ENCODE data around the gene POU3F4. TPM values are rescaled to one million over a fixed set of nuclear protein-coding genes. Genes with fewer than 3 reads are reported as not detected.
A peak's percentile ranks its signal among the peaks of the same experiment; 100 is the strongest.

The POU3F4 gene
- total RNA-seq, result not detected

DNA sequence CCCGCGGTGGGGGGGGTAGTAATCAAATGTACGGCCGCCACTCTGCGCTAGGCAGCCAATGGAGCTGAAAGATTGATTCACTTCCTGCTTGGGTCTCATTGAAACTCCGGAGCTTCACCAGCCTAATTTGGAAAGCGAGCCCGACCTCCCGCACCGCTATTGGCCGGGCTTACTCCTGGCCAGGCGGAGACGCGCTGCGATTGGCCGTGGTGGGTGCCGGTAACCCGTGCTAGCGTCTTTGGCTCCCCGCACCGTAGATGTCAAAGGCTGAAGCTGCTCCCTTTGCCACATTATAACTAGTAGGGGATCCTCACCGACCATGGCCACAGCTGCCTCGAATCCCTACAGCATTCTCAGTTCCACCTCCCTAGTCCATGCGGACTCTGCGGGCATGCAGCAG lies at the start of gene POU3F4:
TSS of gene POU3F4 (plus strand) at position 285 of the 400 bp plus-strand sequence. CDS start at position 320, 35 bp downstream.
- intact Hi-C loops (cut with DNase I), result no loop called here
- ATAC-seq, result peak; percentile 10
- no peak for DNase-seq (ENCODE audit: low spot score)

DNA sequence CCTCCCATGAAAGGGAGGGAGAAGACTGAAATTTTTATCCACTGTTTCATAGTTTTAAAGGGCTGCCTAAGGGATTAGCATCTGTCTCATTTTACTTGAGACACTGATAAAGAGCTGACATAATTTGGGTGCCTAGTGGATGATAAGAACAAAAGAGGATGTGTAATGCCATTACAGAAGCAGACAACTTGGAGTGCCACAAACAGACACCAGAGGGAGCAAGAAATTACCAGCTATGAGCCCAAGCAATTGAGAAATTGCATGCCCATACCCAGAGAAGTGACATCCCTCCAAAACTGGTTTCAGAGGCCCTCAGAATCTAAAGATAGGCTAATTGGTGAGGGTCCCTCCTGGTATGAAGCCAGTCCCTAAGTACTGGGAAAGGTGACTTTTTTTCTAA lies 38.5 kb upstream of the POU3F4 start:
- no peak for ATAC-seq
- DNase-seq (ENCODE audit: low spot score), result no peak

DNA sequence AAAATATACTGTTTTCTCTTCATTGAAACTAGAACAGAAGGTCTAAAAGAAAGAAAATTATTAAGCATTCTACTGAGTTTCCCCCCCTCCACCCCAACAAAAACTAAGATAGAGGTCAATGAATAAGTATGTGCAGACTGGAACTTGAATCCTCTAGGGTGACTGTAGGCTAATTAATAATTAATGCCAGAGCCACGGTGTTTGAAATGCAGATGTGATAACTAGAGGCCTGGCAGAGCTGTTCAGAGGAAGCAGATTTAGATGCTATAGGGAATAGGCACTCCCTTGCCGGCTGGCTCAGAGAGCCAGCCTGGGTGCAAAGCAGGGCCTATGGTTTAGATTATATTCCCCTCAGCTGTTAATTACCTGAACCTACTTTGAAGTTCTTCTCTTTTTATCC lies 12.2 kb upstream of the POU3F4 start:
- ATAC-seq (no peak), DNase-seq (ENCODE audit: low spot score) (no peak)
- intact Hi-C loops (cut with DNase I), result no loop called here

More for the DNA sequence above, 38.5 kb upstream of the POU3F4 start:
- intact Hi-C loops (cut with DNase I), result no loop called here

DNA sequence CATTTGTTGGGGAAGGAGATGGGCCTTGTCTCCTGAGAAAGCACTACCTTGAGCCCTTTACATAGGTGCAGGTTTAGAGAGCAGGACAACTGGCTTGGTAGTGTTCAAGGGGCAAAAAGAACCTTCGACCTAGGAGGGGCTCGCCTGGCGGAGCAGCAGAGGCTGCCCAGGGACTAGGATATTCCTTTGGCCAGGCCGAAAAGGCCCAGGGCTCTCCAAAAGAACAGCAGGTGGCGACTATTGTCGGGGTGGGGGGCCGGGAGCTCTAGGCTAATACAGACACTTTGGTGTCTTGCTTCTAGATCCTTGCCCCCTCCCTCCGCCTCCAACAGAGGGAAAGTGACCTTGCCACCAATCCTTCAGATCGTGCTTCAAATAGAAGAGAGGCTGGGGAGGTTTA lies 7.1 kb upstream of the POU3F4 start:
- ATAC-seq (no peak), DNase-seq (ENCODE audit: low spot score) (no peak)
- intact Hi-C loops (cut with DNase I), result no loop called here

DNA sequence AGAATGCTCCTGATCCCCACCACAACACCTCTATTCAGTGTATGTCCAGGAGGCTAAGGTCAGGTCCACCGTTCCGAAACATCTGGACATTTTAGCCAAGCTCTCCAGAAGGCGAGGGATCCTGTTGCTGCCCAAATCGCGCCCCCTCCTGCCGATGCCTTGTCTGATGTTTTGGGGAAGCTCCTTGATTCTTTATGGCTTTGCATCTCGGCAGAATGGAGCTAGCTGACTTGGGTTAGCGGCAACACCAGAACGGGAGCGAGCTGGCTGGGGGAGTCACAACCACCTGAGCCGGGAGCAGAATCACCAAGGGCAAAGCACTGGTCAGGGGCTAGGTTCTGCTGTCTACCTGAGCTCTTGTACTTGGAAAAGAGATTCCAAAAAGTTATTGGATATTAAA lies 6.6 kb upstream of the POU3F4 start:
- no peak for ATAC-seq
- intact Hi-C loops (cut with DNase I), result no loop called here
- DNase-seq (ENCODE audit: low spot score), result no peak

DNA sequence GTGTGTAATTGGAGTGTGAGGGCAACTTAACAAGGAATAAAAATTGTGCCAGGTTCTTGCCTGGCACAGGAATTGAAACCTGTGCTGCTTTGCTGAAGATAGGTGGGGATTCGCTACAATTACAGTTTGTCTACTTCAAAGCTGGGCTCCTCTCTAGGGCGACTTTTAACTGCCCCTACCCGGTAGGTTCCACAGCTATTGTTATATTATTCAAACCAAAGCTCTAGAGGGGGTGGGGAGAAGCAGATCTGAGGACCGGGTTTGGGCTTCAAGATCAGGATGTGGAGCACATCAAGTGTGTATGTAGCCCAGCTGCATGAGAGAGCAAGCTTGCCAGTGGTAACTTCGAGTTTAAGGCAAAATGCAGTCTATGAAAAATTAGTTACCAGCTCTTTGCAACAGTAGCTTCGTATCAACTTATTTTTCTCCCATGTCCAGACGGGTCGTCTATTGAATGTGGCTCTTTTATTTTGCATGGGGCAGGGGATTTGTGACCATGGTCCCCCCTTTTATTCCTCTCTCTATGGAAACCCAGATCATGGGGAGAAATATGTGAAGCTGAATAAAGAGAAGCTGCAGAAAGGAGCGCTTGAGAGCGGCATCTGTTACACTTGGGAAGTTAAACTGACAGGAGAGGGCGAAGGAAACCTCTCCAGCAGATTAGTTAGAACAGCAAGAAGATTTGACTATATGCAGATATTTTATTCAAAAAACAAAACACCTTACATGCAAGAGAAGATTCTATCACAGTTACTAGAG lies 3.2 kb upstream of the POU3F4 start:
- ATAC-seq, result no peak
- DNase-seq (ENCODE audit: low spot score), result no peak
- intact Hi-C loops (cut with DNase I), result no loop called here

DNA sequence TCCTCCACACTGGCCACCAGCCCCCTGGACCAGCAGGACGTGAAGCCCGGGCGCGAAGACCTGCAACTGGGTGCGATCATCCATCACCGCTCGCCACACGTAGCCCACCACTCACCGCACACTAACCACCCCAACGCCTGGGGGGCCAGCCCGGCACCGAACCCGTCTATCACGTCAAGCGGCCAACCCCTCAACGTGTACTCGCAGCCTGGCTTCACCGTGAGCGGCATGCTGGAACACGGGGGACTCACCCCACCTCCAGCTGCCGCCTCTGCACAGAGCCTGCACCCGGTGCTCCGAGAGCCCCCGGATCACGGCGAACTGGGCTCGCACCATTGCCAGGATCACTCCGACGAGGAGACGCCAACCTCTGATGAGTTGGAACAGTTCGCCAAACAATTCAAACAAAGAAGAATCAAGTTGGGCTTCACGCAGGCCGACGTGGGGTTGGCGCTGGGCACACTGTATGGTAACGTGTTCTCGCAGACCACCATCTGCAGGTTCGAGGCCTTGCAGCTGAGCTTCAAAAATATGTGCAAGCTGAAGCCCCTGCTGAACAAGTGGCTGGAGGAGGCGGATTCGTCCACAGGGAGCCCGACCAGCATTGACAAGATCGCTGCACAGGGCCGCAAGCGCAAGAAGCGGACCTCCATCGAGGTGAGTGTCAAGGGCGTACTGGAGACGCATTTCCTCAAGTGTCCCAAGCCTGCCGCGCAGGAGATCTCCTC lies 600 bp downstream of the POU3F4 start:
- intact Hi-C loops (cut with DNase I), result no loop called here
- DNase-seq (ENCODE audit: low spot score), result no peak

DNA sequence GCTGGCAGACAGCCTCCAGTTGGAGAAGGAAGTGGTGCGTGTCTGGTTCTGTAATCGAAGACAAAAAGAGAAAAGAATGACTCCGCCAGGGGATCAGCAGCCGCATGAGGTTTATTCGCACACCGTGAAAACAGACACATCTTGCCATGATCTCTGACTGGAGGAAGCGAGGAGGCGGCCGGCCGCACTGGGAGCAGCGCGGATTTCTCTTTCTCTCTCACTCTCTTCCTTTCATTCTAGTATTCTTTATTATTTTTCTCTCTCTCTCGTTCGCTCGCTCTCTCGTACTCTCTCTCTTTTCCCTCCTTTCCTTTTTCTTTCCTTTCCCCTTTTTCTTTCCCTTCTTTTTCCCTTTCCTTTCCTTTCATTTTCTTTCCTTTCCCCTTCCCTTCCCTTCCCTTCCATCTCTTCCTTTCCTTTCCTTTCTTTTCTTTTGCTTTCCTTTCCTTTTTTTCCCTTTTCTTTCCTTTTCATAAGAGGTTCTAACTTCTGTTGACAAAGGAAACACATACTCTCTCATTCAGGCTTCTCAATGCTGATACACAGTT lies 1.2 kb downstream of the POU3F4 start:
- no peak for DNase-seq (ENCODE audit: low spot score)
- intact Hi-C loops (cut with DNase I), result no loop called here

More for the DNA sequence above, 600 bp downstream of the POU3F4 start:
- peak; percentile 13 for ATAC-seq

DNA sequence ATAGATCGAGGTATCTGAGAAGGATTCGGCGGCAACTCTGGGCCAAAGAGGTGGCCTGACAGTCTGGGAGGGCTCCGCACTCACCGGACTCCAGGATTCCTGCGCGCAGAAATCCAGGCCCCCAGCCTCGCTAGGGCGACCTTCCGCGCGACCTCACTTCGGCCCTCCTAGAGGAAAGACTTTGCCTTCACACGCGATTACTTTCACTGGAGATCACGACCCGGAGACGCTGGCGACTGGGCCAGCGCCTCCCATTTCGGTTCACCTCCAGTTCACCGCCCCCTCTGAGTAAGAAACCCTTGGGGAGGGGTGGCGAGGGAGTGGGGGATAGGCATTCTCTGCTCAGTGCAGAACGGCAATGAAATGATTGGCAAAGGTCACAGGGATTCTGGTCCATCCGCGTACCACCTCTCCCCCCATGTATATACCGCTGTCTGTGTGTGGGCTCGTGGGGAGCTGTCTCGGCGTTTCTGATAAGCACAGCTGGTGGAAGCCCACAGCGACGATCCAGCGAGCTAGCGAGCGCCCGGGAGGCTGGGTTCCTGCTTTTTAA lies 2.5 kb downstream of the POU3F4 start:
- intact Hi-C loops (cut with DNase I), result no loop called here
- no peak for ATAC-seq
- no peak for DNase-seq (ENCODE audit: low spot score)

More for the DNA sequence above, 1.2 kb downstream of the POU3F4 start:
- ATAC-seq, result no peak

DNA sequence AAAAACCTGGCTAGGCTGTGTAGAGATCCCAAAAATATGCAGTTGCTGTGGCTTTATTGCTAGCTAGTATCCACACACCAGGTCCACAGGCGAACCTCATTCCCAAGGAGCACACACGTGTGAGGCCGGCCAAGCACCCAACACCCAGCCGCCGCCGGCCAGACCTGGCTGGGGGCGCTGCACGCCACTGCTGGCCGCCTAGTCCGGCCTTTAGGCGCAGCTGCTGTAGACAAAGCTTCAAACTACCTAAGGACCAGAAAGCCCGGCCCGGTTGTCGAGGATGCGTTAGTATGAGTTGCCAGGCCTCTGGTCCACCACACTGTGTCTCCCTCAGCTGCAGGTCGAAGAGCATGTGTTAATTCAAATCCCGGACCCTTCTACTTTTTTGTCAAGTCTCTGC lies 3.1 kb downstream of the POU3F4 start:
- ATAC-seq (no peak), DNase-seq (ENCODE audit: low spot score) (no peak)
- intact Hi-C loops (cut with DNase I), result no loop called here

DNA sequence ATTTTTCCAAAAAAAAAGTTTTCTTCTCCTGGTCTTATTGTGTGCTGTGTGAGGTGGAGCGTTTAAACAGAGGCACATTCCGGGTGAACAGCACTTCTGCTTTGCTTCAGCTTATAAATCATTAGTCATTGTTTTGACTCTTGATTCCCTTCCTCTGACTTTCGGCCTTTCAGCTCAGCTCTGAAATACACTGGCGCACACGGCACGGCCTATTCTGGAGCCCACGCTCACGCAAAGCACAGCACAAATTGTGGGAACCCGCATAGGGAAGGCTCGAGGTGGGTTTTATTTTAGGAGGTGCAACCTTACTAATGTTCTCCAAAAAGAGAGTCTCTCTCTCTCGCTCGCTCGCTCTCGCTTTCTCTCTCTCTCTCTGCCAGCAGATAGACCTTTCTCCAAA lies 4.0 kb downstream of the POU3F4 start:
- DNase-seq (ENCODE audit: low spot score), result no peak
- intact Hi-C loops (cut with DNase I), result no loop called here
- ATAC-seq, result no peak

DNA sequence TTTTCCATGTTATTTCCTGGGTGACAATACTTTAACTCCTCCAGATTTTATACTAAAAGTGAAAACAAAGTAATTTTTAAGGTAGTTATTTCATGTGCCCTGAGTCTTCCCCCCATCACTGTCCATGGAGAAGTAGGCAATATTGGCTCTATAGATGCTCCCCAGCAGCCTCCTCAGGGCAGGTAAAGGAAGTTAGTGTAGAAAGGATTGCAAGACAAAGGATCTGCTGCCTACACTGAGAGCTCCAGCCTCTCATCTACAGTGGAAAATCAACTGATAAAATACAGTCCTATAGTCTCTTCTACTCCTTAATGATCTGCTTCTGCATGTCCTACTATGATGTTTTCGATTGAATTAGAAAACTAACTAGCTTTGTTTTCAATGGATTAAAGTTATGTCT lies 8.5 kb downstream of the POU3F4 start:
- ATAC-seq (no peak), DNase-seq (ENCODE audit: low spot score) (no peak)
- intact Hi-C loops (cut with DNase I), result no loop called here

DNA sequence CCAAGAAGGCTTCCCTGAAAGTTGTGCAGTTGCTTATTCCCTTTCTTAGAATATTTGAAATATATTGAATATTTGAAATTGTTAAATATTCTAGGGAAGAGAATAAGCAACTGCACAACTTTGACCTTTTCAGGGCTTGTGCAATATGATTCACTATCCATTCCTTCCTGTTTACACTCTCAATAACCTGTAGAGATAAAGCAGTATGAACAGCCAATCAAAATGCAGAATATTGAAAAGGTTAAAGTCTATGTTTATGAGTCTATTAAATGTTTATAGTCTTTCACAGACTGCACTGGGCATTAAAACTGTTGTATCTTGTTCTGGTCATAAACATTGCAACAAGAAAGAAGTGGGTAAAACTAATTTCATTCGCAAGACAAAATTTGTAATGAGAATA lies 13.8 kb downstream of the POU3F4 start:
- intact Hi-C loops (cut with DNase I), result no loop called here
- no peak for ATAC-seq
- no peak for DNase-seq (ENCODE audit: low spot score)

DNA sequence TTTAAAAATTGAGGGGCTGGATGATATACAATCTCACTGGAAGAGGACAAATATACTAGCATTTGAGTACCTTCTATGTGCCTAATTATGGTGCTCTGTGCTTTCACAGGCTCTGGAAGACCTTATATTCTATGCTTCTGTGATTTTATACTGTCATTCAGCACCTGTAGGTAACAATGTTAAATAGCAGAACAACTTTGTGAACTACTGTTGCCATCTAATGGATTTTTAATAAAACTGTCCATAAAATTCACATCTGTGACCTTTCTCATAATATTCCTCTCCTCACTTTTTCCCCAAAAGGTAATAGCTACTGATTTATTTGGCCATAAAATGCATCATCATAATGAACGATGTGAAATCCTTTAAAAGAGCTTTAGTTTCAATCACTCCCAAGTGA lies 21.9 kb downstream of the POU3F4 start:
- ATAC-seq (no peak), DNase-seq (ENCODE audit: low spot score) (no peak)
- intact Hi-C loops (cut with DNase I), result no loop called here

DNA sequence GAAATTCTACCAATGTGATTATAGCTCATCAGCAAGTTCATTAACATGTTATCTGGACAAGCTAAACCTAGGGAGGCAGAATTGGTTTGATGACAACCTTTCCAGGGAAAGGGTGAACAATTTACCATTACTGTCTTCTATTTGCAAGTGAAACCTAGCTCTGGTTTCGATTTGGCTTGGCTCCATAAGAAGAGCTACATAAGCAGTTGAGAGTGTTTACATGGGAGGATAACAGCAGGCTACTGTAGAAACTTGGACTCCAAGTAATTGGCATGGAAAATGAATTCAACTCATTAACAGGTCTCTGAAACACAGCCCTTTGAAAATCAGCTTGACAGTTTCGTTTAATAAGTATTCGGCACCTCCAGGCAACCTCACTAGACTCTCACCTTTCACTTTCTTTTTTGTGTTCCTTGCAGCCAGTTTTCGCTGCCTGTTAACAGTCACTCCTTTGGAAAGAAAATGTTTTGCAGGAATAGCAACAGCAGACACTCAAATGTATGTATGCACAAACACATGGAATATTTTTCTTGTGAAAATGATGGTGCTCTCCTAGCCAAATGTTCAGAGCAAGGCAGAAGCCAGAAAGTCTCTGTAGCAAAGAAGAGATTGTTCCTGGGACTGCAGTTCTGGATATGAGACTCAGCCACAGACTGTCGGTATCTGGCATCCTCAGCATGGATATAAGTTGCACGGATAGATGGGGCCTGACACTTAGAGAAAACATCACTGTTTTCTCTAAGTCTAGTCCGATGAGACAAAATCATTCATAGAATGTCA lies 27.5 kb downstream of the POU3F4 start:
- ATAC-seq, result no peak
- no peak for DNase-seq (ENCODE audit: low spot score)
- intact Hi-C loops (cut with DNase I), result no loop called here
